Neutrophil (primary cell): ENCODE results near the gene FUT8.
"Not testable (repeated sequence)": the region's sequence is repeated elsewhere in the genome, so short reads cannot be mapped to it uniquely, and the experiment has no call there.

Source experiments
- H3K27ac ChIP-seq: fragments of 200-600 bp; sonication (generic); 2 replicates; pipeline ENCODE4 v1.5.1; 2016; ENCODE audit warnings: mild to moderate bottlenecking, moderate library complexity
- H3K27me3 ChIP-seq: fragments of 200-600 bp; sonication (generic); 2 replicates; pipeline ENCODE4 v1.6.0; 2016; ENCODE audit warnings: mild to moderate bottlenecking
- H3K36me3 ChIP-seq: fragments of 200-600 bp; sonication (generic); 2 replicates; pipeline ENCODE4 v1.5.1; 2017
- H3K4me1 ChIP-seq, 2 experiments: fragments of 200-600 bp in 1 of 2; sonication (generic) in 1 of 2; 1 replicate in 1 of 2; 2 replicates in 1 of 2; pipeline versions ENCODE4 v1.5.1 to v1.6.1; 2013 to 2016; ENCODE audit warnings: low read depth in 1 of 2, low read length in 1 of 2, mild to moderate bottlenecking in 1 of 2, moderate library complexity in 1 of 2; ENCODE audit not compliant: control insufficient read depth in 1 of 2, insufficient read depth in 1 of 2
- H3K4me3 ChIP-seq, 2 experiments: fragments of 200-600 bp in 1 of 2; sonication (generic) in 1 of 2; 1 replicate in 1 of 2; 2 replicates in 1 of 2; pipeline ENCODE4 v1.5.1; 2013 to 2016; ENCODE audit warnings: low read depth in 1 of 2, low read length in 1 of 2, mild to moderate bottlenecking in 1 of 2, moderate library complexity in 1 of 2
- H3K9me3 ChIP-seq: fragments of 200-600 bp; sonication (generic); 2 replicates; pipeline ENCODE4 v1.5.1; 2016
- TF ChIP-seq, protein P1 (sequence below): fragments of 200-600 bp; sonication (generic); IDR thresholded peaks from 2 replicates; pipeline ENCODE4 v1.5.1; 2016; ENCODE audit warnings: antibody characterized with exemption

Gene FUT8

DNA sequence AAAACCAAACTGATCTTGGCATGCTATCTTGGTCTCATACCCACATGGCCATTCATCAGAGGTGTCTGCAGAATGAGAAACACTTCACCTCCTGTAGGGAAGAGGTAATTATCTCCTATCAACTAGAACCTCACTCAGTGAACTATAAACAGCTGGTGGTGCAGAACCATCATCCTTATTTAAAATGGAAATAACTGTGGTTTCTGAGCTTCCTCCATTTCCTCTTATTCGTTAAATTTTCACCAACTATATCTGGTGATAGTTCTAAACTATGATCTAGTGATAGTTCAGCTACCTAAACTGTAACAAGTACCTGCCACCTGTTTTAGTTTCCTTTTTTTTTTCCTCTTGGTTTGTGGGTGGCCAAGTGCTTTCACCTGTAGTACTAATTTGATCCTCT is 218.5 kb downstream of the FUT8 start:
- TF ChIP-seq, protein P1, sequence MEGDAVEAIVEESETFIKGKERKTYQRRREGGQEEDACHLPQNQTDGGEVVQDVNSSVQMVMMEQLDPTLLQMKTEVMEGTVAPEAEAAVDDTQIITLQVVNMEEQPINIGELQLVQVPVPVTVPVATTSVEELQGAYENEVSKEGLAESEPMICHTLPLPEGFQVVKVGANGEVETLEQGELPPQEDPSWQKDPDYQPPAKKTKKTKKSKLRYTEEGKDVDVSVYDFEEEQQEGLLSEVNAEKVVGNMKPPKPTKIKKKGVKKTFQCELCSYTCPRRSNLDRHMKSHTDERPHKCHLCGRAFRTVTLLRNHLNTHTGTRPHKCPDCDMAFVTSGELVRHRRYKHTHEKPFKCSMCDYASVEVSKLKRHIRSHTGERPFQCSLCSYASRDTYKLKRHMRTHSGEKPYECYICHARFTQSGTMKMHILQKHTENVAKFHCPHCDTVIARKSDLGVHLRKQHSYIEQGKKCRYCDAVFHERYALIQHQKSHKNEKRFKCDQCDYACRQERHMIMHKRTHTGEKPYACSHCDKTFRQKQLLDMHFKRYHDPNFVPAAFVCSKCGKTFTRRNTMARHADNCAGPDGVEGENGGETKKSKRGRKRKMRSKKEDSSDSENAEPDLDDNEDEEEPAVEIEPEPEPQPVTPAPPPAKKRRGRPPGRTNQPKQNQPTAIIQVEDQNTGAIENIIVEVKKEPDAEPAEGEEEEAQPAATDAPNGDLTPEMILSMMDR = no peak
- Histone ChIP-seq H3K4me1 (no peaks in the 10 kb centered on the region), H3K4me3 (no peak overlapping the region), H3K27ac (no peak overlapping the region), H3K36me3 (no peaks in the 10 kb centered on the region), H3K27me3 (no peaks in the 10 kb centered on the region), H3K9me3 (no peaks in the 10 kb centered on the region)

DNA sequence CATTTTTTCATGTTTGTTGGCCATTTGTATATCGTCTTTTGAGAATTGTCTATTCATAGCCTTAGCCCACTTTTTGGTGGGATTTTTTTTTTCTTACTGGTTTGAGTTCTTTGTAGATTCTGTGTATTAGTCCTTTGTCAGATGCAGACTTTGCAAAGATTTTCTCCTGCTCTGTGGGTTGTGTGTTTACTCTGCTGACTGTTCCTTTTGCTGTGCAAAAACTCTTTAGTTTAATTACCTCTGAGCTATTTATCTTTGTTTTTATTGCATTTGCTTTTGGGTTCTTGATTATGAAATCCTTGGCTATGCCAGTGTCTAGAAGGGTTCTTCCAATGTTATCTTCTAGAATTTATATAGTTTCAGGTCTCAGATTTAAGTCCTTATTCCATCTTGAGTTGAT is 220.0 kb downstream of the FUT8 start:
- no peak overlapping the region for H3K27ac ChIP-seq
- H3K4me3 ChIP-seq = no peak overlapping the region
- H3K9me3 ChIP-seq = no peaks in the 10 kb centered on the region
- H3K36me3 ChIP-seq = no peaks in the 10 kb centered on the region
- TF ChIP-seq, protein P1 = no peak
- no peaks in the 10 kb centered on the region for H3K27me3 ChIP-seq
- no peaks in the 10 kb centered on the region for H3K4me1 ChIP-seq

DNA sequence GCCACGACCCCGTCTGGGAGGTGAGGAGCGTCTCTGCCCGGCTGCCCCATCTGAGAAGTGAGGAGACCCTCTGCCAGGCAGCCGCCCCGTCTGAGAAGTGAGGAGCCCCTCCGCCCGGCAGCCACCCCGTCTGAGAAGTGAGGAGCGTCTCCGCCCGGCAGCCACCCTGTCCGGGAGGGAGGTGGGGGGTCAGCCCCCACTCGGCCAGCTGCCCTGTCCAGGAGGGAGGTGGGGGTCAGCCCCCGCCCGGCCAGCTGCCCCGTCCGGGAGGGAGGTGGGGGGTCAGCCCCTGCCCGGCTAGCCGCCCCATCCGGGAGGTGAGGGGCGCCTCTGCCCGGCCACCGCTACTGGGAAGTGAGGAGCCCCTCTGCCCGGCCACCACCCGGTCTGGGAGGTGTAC is 221.1 kb downstream of the FUT8 start:
- H3K36me3 ChIP-seq, H3K27ac ChIP-seq, H3K27me3 ChIP-seq, H3K4me3 ChIP-seq, H3K9me3 ChIP-seq, H3K4me1 ChIP-seq: not testable (repeated sequence)

DNA sequence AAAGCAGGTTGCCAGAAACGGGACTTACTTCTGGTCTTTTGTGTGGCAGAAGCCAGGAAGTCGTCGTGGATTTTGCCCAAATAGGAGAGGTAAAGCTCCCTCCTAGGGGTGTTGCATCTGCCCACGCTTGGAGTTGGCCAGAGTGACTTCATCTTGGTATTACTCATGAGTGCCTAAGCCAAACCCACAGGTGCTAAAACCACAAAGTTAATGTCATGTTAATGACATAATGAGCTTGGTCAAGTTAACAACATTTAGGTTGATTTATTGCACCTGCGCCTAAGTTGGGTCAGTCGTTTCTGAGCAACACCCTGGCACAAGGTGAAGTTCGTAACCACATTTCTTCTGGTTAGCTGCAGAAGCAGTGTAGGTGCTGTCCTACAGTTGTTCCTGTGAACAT is 225.2 kb downstream of the FUT8 start:
- H3K27ac ChIP-seq = no peak overlapping the region
- H3K4me3 ChIP-seq = no peak overlapping the region
- TF ChIP-seq, protein P1 = no peak
- no peaks in the 10 kb centered on the region for H3K36me3 ChIP-seq
- H3K4me1 ChIP-seq = no peaks in the 10 kb centered on the region
- no peaks in the 10 kb centered on the region for H3K27me3 ChIP-seq
- H3K9me3 ChIP-seq = no peaks in the 10 kb centered on the region

DNA sequence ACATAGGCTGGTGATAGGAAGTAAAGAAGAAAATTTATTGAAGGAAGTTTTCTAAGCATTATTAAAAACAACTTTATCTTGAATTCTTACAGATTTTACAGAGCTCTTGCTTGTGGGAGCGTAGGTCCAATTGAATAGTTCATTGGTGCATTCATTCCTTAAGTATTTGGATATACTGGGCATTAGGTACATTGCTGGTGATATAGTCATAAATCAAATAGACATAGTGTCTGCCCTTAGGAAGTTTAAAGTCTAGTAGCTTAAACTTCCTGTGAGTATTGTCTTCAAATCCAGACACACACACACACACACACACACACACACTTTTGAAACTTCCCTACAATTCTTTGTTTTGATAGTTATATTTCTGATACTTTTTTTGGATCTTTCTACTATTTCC is 226.7 kb downstream of the FUT8 start:
- Histone ChIP-seq H3K4me3 (no peak overlapping the region), H3K27me3 (no peaks in the 10 kb centered on the region), H3K9me3 (no peaks in the 10 kb centered on the region), H3K27ac (no peak overlapping the region), H3K4me1 (no peaks in the 10 kb centered on the region), H3K36me3 (no peaks in the 10 kb centered on the region)
- TF ChIP-seq, protein P1 = no peak

DNA sequence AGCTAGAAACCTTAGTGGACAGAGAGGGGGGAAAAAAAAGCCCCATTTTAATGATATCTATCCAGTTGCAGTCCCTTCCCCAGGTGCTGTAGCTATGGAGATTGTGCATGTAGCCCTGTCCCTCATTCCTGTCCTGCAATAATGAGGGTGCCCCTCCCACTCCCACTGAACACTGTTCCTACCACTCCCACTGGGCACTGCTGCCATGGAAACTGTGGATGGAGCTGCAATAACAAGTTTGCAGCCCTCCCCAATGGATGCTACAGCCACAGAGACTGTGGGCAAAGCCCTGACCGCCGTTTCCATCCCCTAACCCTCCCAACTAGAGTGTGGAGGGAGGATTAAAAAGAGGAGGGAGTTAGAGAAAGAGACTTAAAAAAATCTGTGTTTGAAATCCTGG is 238.3 kb downstream of the FUT8 start:
- Histone ChIP-seq H3K36me3 (no peaks in the 10 kb centered on the region), H3K4me3 (no peak overlapping the region), H3K9me3 (no peaks in the 10 kb centered on the region), H3K27ac (no peak overlapping the region), H3K27me3 (no peaks in the 10 kb centered on the region), H3K4me1 (no peaks in the 10 kb centered on the region)
- TF ChIP-seq, protein P1 = no peak
